ENCODE data around the gene RNASE3.

- TF ChIP-seq CTCF (IDR thresholded peaks at IDR 0.05) (no peak), POLR2A (IDR thresholded peaks at IDR 0.05) (no peak)
Measured at GRCh38 chr14:20853042-20853441, 38.1 kb upstream of the RNASE3 start.

All from adrenal gland (tissue), 5 donors.